Testis (tissue), 2 donors: ENCODE results near the gene TRIM28.

Experiments
- CTCF ChIP-seq, 3 experiments: fragments of 450-650 bp in 2 of 3; fragments of 200-600 bp in 1 of 3; sonication (generic) in 1 of 3; IDR thresholded peaks; one replicate each; pipeline ENCODE4 v1.5.1; 2016 to 2019; ENCODE audit warnings: antibody characterized with exemption in 3 of 3, mild to moderate bottlenecking in 2 of 3, moderate library complexity in 1 of 3
- POLR2A ChIP-seq: fragments of 450-650 bp; IDR thresholded peaks from one replicate; pipeline ENCODE4 v1.6.1; 2017; ENCODE audit warnings: antibody characterized with exemption, mild to moderate bottlenecking, moderate library complexity

DNA sequence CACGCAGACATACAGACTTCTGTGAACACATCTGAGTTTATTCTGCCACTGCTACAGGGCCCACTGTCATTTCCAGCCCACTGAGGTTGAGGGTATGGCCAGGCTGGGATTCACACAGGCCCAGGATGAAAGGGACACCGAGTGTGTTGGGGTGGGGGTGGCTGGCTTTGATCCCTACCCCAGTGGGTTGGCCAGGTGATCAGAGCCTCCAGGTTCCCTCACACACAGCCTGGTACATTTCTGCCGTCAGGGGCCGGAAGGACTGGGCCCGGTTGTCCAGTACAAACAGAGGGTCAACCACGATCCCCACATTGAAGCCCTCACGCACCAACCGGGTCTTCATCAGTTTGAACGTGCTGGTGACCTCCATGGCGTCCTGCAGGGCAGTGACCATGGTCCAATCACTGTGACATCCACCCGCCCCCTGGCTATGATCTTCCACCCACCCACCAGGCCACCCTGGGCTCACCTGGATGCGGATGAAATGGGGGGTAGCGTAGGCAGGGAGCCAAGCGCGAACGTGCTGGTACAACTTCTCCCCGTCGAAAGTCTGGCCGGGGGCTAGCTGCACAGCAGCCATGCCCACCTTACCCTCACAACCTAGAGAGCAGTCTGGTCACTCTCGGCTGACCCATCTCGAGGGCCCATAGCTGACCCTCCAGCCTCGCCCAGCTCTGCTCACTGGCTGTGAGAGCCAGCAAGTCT is 45.4 kb upstream of the TRIM28 start:
- TF ChIP-seq CTCF (IDR thresholded peaks at IDR 0.05) (no peak), POLR2A (no peak)
